A673 (cell line): Measurements from ENCODE around the gene SMIM41. TPM values are rescaled to one million over a fixed set of nuclear protein-coding genes. Genes with fewer than 3 reads are reported as not detected.

Source experiments
- BruUV-seq: library from RNA; stranded (reverse); fragments of 400-500 nt; replicated peaks from 2 replicates; lab custom pipeline; 2021; lab: Mats Ljungman, UMichigan
- CTCF ChIA-PET: fragments of 300-600 bp; sonication (Branson Sonifier 250); formaldehyde crosslinking; loops from one replicate; lab custom pipeline; 2022; ENCODE audit warnings: antibody characterized with exemption; lab: Charles Lee
- POLR2A ChIA-PET: fragments of 300-600 bp; sonication (Branson Sonifier 250); formaldehyde crosslinking; loops from one replicate; lab custom pipeline; 2022; ENCODE audit warnings: antibody characterized with exemption; ENCODE audit not compliant: low non-redundant PET; lab: Charles Lee
- DNase-seq: peaks from one replicate; pipeline ENCODE4 v3.0.0-alpha.2; 2015; ENCODE audit warnings: low spot score
- H3K27ac ChIP-seq: fragments of 200-600 bp; sonication (generic); 2 replicates; pipeline ENCODE4 v1.5.1; 2016; ENCODE audit warnings: mixed run types, low read depth, mild to moderate bottlenecking, mixed read lengths, antibody characterized with exemption, low read length; ENCODE audit not compliant: poor library complexity, severe bottlenecking
- H3K27me3 ChIP-seq: fragments of 200-600 bp; sonication (generic); replicated peaks from 2 replicates; pipeline ENCODE4 v1.6.1; 2017; ENCODE audit warnings: mixed run types, low read depth, mild to moderate bottlenecking, mixed read lengths, antibody characterized with exemption, low read length; ENCODE audit not compliant: insufficient read depth, poor library complexity
- H3K36me3 ChIP-seq: fragments of 200-600 bp; sonication (generic); 2 replicates; pipeline ENCODE4 v1.6.1; 2016; ENCODE audit warnings: mixed run types, mild to moderate bottlenecking, mixed read lengths, antibody characterized with exemption, low read length; ENCODE audit not compliant: insufficient read depth, poor library complexity, severe bottlenecking
- H3K4me1 ChIP-seq: fragments of 200-600 bp; sonication (generic); 2 replicates; pipeline ENCODE4 v1.6.1; 2017; ENCODE audit warnings: mixed run types, mild to moderate bottlenecking, mixed read lengths, antibody characterized with exemption, low read length; ENCODE audit not compliant: insufficient read depth, poor library complexity, severe bottlenecking
- H3K4me3 ChIP-seq: fragments of 200-600 bp; sonication (generic); 2 replicates; pipeline ENCODE4 v1.5.1; 2016; ENCODE audit warnings: low read depth, mixed run types, mild to moderate bottlenecking, mixed read lengths, low read length; ENCODE audit not compliant: poor library complexity, severe bottlenecking
- H3K9me3 ChIP-seq: fragments of 200-600 bp; sonication (generic); 2 replicates; pipeline ENCODE4 v1.6.1; 2016; ENCODE audit warnings: mixed run types, low read depth, mild to moderate bottlenecking, mixed read lengths, antibody characterized with exemption, low read length; ENCODE audit not compliant: poor library complexity, severe bottlenecking
- CTCF ChIP-seq: fragments of 300-800, 200-600 bp; sonication (generic); conservative IDR thresholded peaks from 2 replicates; pipeline ENCODE4 v1.5.1; 2017; ENCODE audit warnings: low read depth, mild to moderate bottlenecking, antibody characterized with exemption, low read length, moderate library complexity, mixed read lengths
- EZH2 ChIP-seq: fragments of 200-600 bp; sonication (generic); IDR thresholded peaks from 2 replicates; pipeline ENCODE4 v1.6.1; 2017; ENCODE audit warnings: borderline replicate concordance, low read depth, mild to moderate bottlenecking, mixed read lengths, antibody characterized with exemption, low read length; ENCODE audit not compliant: poor library complexity, severe bottlenecking
- intact Hi-C: fragments of 100-400 bp; cut with micrococcal nuclease; formaldehyde crosslinking; loops from one replicate; pipeline ENCODE4 v1.10.0; 2022; ENCODE audit not compliant: unreplicated experiment
- total RNA-seq: library from RNA; stranded (reverse); gene quantifications from 2 replicates; pipeline ENCODE4 v1.2.3, GENCODE V29; 2021

Gene SMIM41
- total RNA-seq, 1 experiment from 2014 or later: 0.24 TPM

GRCh38 chr12:52152905-52153317, 73.4 kb downstream of the SMIM41 start:
- Histone ChIP-seq H3K27ac (no peak overlapping the region), H3K4me3 (no peak overlapping the region), H3K9me3 (no peaks in the 10 kb centered on the region), H3K27me3 (no peaks in the 10 kb centered on the region), H3K36me3 (no peaks in the 10 kb centered on the region), H3K4me1 (no peaks in the 10 kb centered on the region)
- no peak for DNase-seq
- TF ChIP-seq EZH2: no peak
- no peak for TF ChIP-seq CTCF
- ChIA-PET CTCF (interaction anchor here (1.0 kb wide), 1 partner anchor 727 kb away, joined by 7 read pairs; no protein-coding TSS in a partner anchor), POLR2A (no interaction called here)
- intact Hi-C loops: loop anchor here (1.0 to 10.0 kb wide), 2 partner anchors 432 to 727 kb away; no protein-coding TSS in a partner anchor
- no TSS peak for BruUV-seq

- no TSS peak for BruUV-seq
- DNase-seq: no peak
- no peak overlapping the region for H3K27ac ChIP-seq
- H3K4me1 ChIP-seq: no peaks in the 10 kb centered on the region
- no peak overlapping the region for H3K4me3 ChIP-seq
- no peaks in the 10 kb centered on the region for H3K9me3 ChIP-seq
- no peak for TF ChIP-seq CTCF
- no peak for TF ChIP-seq EZH2
- CTCF ChIA-PET: interaction anchor here (0.6 to 1.2 kb wide), 3 partner anchors 172 to 353 kb away, joined by 3 to 6 read pairs (median 3); no protein-coding TSS in a partner anchor
- intact Hi-C loops: loop anchor here (5.0 to 10.0 kb wide), 2 partner anchors 430 to 827 kb away; no protein-coding TSS in a partner anchor
- POLR2A ChIA-PET: no interaction called here
- H3K27me3 ChIP-seq: no peaks in the 10 kb centered on the region
- no peaks in the 10 kb centered on the region for H3K36me3 ChIP-seq
Measured at GRCh38 chr12:52155048-52155868, 75.8 kb downstream of the SMIM41 start.

GRCh38 chr12:52156311-52156710, 76.8 kb downstream of the SMIM41 start:
- Histone ChIP-seq H3K9me3 (no peaks in the 10 kb centered on the region), H3K4me3 (no peak overlapping the region), H3K27ac (no peak overlapping the region), H3K4me1 (no peaks in the 10 kb centered on the region), H3K36me3 (no peaks in the 10 kb centered on the region), H3K27me3 (no peaks in the 10 kb centered on the region)
- CTCF ChIA-PET: interaction anchor here (0.6 to 1.9 kb wide), 3 partner anchors 57 to 723 kb away, joined by 3 to 6 read pairs (median 6); no protein-coding TSS in a partner anchor
- TF ChIP-seq CTCF (no peak), EZH2 (no peak)
- intact Hi-C loops: loop anchor here (1.0 to 10.0 kb wide), 4 partner anchors 171 to 826 kb away; no protein-coding TSS in a partner anchor
- DNase-seq: no peak
- POLR2A ChIA-PET: no interaction called here
- BruUV-seq: no TSS peak
